Activated CD4-positive, alpha-beta memory T cell treated with anti-CD3 and anti-CD28 coated beads, Interleukin-2, amount 10 ng/mL, durations not matched to agents 7 days and 5 days (primary cell): ENCODE measurements around the gene SLCO4A1. TPM values are rescaled to one million over a fixed set of nuclear protein-coding genes. Genes with fewer than 3 reads are reported as not detected.

Experiments used
- CTCF ChIA-PET: fragments of 350-600 bp; sonication (Branson Sonifier 250); formaldehyde crosslinking; loops from one replicate; lab custom pipeline; 2021; ENCODE audit warnings: antibody characterized with exemption, inconsistent platforms; lab: Charles Lee
- POLR2A ChIA-PET: fragments of 350-600 bp; sonication (Branson Sonifier 250); formaldehyde crosslinking; loops from one replicate; lab custom pipeline; 2021; ENCODE audit warnings: antibody characterized with exemption; lab: Charles Lee
- DNase-seq: peaks from one replicate; pipeline ENCODE4 v3.0.0-alpha.2; 2020
- H3K27ac Mint-ChIP-seq: one replicate; pipeline ENCODE4 v1.8.0; 2021; ENCODE audit warnings: mild to moderate bottlenecking, mixed read lengths
- H3K27me3 Mint-ChIP-seq: one replicate; pipeline ENCODE4 v1.8.0; 2021; ENCODE audit warnings: mixed read lengths
- H3K36me3 Mint-ChIP-seq: one replicate; pipeline ENCODE4 v1.8.0; 2021; ENCODE audit warnings: low read depth, mixed read lengths
- H3K4me1 Mint-ChIP-seq: one replicate; pipeline ENCODE4 v1.8.0; 2021; ENCODE audit warnings: mixed read lengths
- H3K4me3 Mint-ChIP-seq: one replicate; pipeline ENCODE4 v1.8.0; 2021; ENCODE audit warnings: mild to moderate bottlenecking, mixed read lengths
- H3K9me3 Mint-ChIP-seq: one replicate; pipeline ENCODE4 v1.8.0; 2021; ENCODE audit warnings: mixed read lengths
- total RNA-seq, 2 experiments: library from RNA; stranded (reverse); gene quantifications; one replicate each; pipeline ENCODE4 v1.2.3, GENCODE V29; 2021

The SLCO4A1 gene
- total RNA-seq, 2 experiments from 2014 or later = 51.5 to 51.7 TPM

DNA sequence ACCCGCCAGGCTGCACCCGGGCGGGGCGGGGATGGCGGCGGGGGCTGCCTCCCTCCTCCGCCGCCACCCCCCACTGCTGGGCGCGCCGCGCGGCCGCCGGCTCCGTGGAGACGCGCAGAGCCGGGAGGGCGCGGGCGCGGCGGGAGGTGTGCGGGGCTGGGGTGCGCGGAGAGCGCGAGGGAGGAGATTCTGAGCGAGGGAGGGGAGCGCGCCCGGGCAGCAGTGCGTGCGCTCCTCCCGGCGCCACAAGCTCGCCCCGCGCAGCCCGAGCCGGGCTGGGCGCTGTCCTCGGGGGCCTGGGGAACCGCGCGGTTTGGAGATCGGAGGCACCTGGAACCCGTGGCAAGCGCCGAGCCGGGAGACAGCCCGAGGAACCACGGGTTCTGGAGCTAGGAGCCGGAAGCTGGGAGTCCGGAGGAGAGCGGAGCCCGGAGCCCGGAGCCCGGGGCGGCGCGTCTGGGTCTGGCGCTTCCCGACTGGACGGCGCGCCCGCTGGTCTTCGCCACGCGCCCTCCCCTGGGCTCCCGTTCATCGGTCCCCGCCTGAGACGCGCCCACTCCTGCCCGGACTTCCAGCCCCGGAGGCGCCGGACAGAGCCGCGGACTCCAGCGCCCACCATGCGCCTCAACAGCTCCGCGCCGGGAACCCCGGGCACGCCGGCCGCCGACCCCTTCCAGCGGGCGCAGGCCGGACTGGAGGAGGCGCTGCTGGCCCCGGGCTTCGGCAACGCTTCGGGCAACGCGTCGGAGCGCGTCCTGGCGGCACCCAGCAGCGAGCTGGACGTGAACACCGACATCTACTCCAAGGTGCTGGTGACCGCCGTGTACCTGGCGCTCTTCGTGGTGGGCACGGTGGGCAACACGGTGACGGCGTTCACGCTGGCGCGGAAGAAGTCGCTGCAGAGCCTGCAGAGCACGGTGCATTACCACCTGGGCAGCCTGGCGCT lies 66.6 kb downstream of the SLCO4A1 start, which contains the start of gene NTSR1:
Gene NTSR1, plus strand, starts transcription at position 246 of the 946 bp plus-strand sequence. Its CDS starts 372 bp downstream, at position 618.
- ChIA-PET CTCF (interaction anchor here (0.9 kb wide), 1 partner anchor 12 kb away, joined by 3 read pairs; no protein-coding TSS in a partner anchor), POLR2A (no interaction called here)
- no peak for DNase-seq
- Mint-ChIP-seq H3K27ac (no peak within 1 kb of the TSS), H3K27me3 (peaks cover 27% of the 10 kb centered on the region), H3K36me3 (no peaks in the 10 kb centered on the region), H3K9me3 (no peaks in the 10 kb centered on the region), H3K4me3 (no peak within 1 kb of the TSS), H3K4me1 (peaks cover 11% of the 10 kb centered on the region)

DNA sequence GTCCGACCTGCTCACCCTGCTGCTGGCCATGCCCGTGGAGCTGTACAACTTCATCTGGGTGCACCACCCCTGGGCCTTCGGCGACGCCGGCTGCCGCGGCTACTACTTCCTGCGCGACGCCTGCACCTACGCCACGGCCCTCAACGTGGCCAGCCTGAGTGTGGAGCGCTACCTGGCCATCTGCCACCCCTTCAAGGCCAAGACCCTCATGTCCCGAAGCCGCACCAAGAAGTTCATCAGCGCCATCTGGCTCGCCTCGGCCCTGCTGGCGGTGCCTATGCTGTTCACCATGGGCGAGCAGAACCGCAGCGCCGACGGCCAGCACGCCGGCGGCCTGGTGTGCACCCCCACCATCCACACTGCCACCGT lies 67.2 kb downstream of the SLCO4A1 start:
- no peak overlapping the region for H3K4me3 Mint-ChIP-seq
- DNase-seq = no peak
- POLR2A ChIA-PET = no interaction called here
- H3K27ac Mint-ChIP-seq = no peak overlapping the region
- CTCF ChIA-PET = no interaction called here
- H3K27me3 Mint-ChIP-seq = peaks cover 33% of the 10 kb centered on the region
- peaks cover 7% of the 10 kb centered on the region for H3K4me1 Mint-ChIP-seq
- H3K36me3 Mint-ChIP-seq = no peaks in the 10 kb centered on the region
- H3K9me3 Mint-ChIP-seq = no peaks in the 10 kb centered on the region

DNA sequence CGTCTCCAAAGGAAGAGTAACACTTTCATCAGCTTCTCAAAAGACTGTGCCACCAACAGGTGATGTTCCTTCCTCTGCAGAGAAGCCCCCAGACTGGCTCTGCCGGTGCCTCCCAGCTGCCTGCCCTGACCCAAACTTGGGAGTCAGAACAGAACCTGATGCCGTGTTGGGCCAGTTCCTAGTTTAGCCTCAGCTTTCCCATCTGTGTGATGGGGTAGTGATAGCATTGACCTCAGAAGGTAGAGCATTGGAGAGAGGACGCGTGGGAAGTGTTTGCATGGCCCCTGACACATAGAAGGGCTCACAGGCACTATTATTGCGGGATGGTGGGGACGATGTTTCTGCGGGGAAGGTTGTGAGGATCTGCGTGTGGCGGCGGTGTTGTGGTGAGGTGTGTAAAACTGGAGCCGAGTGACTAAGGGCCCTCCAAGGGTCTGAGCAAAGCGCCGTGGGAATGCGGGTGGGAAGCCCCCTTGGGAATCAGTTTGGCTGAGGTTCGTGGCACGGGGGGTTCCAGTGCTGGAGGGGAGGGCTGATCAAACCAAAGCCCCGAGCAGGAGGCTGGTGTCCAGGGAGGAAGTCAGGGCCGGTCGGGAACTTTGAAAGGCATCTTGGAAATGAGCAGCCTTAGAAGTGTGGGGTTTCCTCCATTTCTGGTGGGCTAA lies 68.0 kb downstream of the SLCO4A1 start:
- H3K27me3 Mint-ChIP-seq = peaks cover 39% of the 10 kb centered on the region
- peaks cover 5% of the 10 kb centered on the region for H3K4me1 Mint-ChIP-seq
- H3K9me3 Mint-ChIP-seq = no peaks in the 10 kb centered on the region
- no peak for DNase-seq
- no peak overlapping the region for H3K4me3 Mint-ChIP-seq
- POLR2A ChIA-PET = interaction anchor here (1.3 kb wide), 1 partner anchor 30 kb away, joined by 3 read pairs; no protein-coding TSS in a partner anchor
- CTCF ChIA-PET = no interaction called here
- H3K36me3 Mint-ChIP-seq = no peaks in the 10 kb centered on the region
- no peak overlapping the region for H3K27ac Mint-ChIP-seq

DNA sequence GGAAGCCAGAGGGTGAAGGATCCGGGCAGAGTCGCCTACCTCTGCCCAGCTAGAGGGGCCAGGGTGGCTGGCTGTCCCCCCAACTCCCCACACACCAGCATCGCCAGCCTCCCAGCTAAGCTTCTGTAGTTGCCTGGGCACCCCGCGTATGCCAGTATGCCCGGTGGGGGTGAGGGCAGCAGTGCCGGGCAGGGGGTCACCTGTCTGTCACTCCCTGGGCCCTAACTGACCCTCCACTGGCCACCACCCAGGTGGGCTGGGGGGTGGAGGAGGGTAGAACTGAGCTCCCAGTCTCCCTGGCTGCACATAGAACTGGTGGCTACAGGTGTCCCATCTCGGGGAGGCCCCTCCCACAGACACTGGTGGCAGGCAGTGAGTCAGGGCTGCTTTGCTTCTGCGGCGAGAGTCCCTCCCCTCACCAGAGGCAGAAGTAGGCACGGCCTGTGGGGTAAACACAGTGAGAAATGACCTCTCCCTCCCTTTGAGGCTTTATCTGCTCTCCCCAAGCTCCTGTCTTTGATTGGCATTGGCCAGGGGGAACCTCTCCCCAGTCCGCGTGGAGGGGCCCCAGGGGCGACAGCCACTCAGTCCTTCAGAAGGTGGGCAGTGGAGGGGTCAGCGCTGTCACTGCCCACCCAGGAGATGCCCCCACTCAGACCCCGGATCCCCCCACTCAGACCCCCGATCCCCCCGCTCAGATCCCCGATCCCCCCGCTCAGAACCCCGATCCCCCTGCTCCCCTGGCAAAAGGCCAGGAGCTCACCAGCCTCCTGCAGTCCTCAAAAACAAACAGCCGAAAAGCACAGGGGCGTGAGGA lies 68.8 kb downstream of the SLCO4A1 start:
- peak; percentile 36 for DNase-seq
- H3K36me3 Mint-ChIP-seq = no peaks in the 10 kb centered on the region
- H3K4me1 Mint-ChIP-seq = peaks cover 10% of the 10 kb centered on the region
- no peak overlapping the region for H3K27ac Mint-ChIP-seq
- ChIA-PET CTCF (no interaction called here), POLR2A (interaction anchor here (0.8 to 1.3 kb wide), 2 partner anchors 10 to 29 kb away, joined by 3 read pairs; no protein-coding TSS in a partner anchor)
- no peak overlapping the region for H3K4me3 Mint-ChIP-seq
- H3K9me3 Mint-ChIP-seq = no peaks in the 10 kb centered on the region
- peaks cover 42% of the 10 kb centered on the region for H3K27me3 Mint-ChIP-seq

DNA sequence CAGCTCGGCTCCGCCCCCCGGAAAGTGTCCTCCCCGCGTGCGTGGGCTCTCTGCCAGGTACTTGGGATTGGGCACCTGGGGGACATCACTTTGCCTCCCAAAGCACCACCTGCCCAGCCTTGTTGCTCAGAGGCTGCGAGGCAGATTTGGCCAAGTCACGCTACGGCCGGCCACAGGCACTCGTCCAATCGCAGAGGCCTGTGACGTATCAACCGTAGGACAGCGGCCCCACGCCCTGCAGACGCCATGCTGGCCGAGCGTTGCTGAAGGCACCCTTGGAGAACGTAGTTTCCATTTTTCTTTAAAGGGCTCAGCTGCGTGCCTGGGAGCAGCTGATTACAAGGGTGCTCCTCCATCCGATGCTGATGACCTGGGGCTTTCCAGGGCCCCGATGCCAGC lies 69.4 kb downstream of the SLCO4A1 start:
- Mint-ChIP-seq H3K27ac (no peak overlapping the region), H3K4me1 (peaks cover 16% of the 10 kb centered on the region), H3K4me3 (no peak overlapping the region), H3K27me3 (peaks cover 47% of the 10 kb centered on the region), H3K9me3 (no peaks in the 10 kb centered on the region), H3K36me3 (no peaks in the 10 kb centered on the region)
- ChIA-PET CTCF (no interaction called here), POLR2A (interaction anchor here (0.8 kb wide), 1 partner anchor 11 kb away, joined by 3 read pairs; no protein-coding TSS in a partner anchor)
- no peak for DNase-seq

DNA sequence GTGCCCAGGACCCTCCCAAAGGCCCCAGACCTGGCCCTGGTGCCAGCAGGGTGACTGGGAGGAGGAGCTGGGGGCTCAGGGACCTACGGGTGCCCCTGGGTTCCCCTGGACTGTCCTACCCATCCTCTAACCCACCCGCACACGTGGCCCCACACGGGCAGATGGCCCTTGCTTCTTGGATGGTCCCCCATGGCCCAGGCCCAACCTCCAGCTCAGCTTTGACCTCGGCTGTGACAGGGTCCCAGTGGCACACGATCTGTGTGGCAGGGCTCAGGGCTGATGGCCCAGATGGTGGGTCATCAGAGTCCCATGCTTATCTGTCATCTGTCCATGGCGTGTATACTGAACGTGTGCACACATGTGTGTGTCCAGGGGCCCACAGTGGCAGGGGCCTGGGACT lies 70.3 kb downstream of the SLCO4A1 start:
- Mint-ChIP-seq H3K27ac (no peak overlapping the region), H3K9me3 (no peaks in the 10 kb centered on the region), H3K36me3 (no peaks in the 10 kb centered on the region), H3K27me3 (peaks cover 42% of the 10 kb centered on the region), H3K4me1 (peaks cover 19% of the 10 kb centered on the region), H3K4me3 (no peak overlapping the region)
- ChIA-PET POLR2A (no interaction called here), CTCF (no interaction called here)
- DNase-seq = no peak

DNA sequence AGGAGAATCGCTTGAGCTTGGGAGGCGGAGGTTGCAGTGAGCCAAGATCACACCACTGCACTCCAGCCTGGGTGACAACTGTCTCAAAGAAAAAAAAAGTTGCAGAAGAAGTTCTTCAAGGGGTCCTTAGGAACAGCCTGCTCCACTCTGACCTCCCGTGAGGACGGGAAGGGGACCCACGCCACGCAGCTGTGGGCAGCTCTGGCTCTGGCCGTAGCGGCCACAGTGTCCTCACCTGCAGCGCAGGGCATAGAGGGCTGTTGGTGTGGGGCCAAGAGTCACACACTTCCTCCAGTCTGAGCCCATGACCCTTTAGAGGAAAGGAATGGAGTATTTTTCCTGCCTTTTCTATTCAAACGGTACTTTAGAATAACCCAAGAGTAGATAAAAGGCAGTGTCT lies 71.7 kb downstream of the SLCO4A1 start:
- CTCF ChIA-PET = interaction anchor here (0.8 kb wide), 1 partner anchor 26 kb away, joined by 4 read pairs; no protein-coding TSS in a partner anchor
- peaks cover 18% of the 10 kb centered on the region for H3K4me1 Mint-ChIP-seq
- DNase-seq = no peak
- H3K27ac Mint-ChIP-seq = no peak overlapping the region
- H3K27me3 Mint-ChIP-seq = peaks cover 42% of the 10 kb centered on the region
- no peak overlapping the region for H3K4me3 Mint-ChIP-seq
- no peaks in the 10 kb centered on the region for H3K9me3 Mint-ChIP-seq
- peaks cover under 1% of the 10 kb centered on the region for H3K36me3 Mint-ChIP-seq
- POLR2A ChIA-PET = interaction anchor here (1.4 kb wide), 1 partner anchor 26 kb away, joined by 5 read pairs; no protein-coding TSS in a partner anchor

DNA sequence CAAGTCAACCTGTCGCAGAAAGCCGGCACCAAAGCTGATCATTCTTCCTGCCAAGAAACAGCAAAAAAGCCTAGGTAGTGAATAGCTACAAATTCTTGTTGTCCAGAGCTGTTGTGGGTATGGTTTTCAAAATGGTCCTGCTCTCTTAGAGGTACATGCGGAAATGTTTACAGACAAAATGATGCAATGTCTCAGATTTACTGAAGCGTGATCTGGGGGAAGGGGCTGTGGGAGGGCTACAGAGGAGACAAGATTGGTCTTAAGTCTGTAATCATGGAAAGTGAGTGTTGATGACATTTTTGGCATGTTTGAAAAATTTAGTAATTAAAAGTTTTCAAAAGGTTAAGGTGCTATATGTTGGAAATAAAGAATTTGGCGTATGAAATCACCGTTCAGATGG lies 72.5 kb downstream of the SLCO4A1 start:
- CTCF ChIA-PET = no interaction called here
- peaks cover 8% of the 10 kb centered on the region for H3K36me3 Mint-ChIP-seq
- no peak for DNase-seq
- peaks cover 44% of the 10 kb centered on the region for H3K27me3 Mint-ChIP-seq
- H3K4me3 Mint-ChIP-seq = no peak overlapping the region
- no peak overlapping the region for H3K27ac Mint-ChIP-seq
- H3K9me3 Mint-ChIP-seq = no peaks in the 10 kb centered on the region
- H3K4me1 Mint-ChIP-seq = peaks cover 18% of the 10 kb centered on the region
- POLR2A ChIA-PET = interaction anchor here (1.4 kb wide), 1 partner anchor 25 kb away, joined by 5 read pairs; no protein-coding TSS in a partner anchor

DNA sequence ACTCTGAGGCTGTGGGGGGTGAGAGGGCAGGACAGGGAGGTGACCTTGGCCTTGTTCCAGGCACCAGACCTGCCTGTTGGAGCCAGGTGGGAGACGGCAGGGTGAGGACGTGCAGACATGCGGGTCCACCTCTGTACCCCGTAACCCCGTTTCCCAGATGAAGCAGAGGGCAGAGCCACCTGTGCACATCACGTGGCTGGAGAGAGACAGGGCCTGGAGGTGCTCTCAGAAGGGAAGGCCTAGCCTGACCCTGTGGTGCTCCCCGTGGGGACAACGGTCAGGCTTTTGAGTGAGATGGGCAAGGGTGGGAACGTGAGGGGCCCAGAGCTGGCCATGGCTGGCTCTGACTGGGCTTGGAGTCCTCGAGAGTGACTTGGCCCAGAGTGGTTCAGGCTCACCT lies 72.9 kb downstream of the SLCO4A1 start:
- peaks cover 10% of the 10 kb centered on the region for H3K36me3 Mint-ChIP-seq
- peaks cover under 1% of the 10 kb centered on the region for H3K9me3 Mint-ChIP-seq
- peaks cover 41% of the 10 kb centered on the region for H3K27me3 Mint-ChIP-seq
- POLR2A ChIA-PET = interaction anchor here (1.1 to 1.4 kb wide), 2 partner anchors 9 to 25 kb away, joined by 3 to 5 read pairs; no protein-coding TSS in a partner anchor
- H3K27ac Mint-ChIP-seq = no peak overlapping the region
- H3K4me3 Mint-ChIP-seq = no peak overlapping the region
- DNase-seq = no peak
- H3K4me1 Mint-ChIP-seq = peaks cover 18% of the 10 kb centered on the region
- CTCF ChIA-PET = no interaction called here

DNA sequence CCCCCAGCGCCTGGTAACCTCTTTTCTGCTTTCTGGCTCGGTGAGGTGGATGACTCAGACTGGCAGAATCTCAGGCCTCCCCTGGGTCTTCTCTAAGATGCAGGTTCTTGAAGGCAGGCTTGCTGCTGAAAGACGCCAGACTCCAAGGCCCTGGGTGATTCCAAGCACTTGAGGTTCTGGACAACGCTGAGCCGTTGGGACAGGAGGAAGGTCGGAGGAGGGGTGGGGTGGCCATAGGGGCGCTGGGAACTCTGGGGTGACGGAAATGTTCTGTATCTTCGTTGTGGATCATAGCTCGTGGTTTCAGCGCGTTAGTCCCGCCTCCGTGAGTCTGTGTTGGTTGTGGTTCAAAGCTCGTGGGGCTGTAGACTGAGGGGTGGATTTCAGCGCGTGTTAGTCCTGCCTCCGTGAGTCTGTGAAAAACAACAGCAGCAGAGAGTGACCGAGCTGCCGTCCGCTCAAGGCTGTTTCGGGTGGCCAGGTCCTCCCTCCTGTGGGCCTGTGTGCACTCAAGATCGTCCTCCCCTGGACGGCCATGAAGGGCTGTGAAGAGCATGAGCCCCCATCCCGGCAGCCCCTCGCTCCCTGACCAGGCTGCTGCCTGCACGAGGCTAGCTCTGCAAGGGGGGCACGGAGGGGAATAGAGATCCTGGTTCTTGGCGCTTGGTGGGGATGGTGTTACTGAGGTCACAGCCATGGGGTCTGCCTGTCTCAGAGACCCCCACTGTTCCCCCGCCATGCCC lies 74.1 kb downstream of the SLCO4A1 start:
- POLR2A ChIA-PET = interaction anchor here (1.0 to 1.1 kb wide), 2 partner anchors 11 to 78 kb away, joined by 3 to 5 read pairs; no protein-coding TSS in a partner anchor
- Mint-ChIP-seq H3K36me3 (peaks cover 16% of the 10 kb centered on the region), H3K27me3 (peaks cover 42% of the 10 kb centered on the region)

DNA sequence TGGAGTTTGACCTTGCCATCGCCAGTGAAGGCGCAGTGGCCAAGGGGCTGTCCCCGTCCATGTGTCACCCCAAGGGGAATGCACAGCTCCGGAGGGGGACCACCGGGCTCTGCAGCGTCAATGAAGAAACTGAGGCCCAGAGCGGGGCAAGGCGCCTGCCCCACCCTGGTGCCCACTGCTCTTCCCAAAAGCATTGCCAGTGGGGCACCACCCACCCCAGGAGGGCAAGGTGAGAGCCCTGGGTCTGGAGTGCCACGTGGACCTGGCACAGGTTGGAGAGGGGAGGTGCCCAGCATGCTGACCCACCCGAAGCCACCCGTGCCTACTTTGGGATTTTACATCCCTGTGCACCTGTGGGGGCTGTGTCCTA lies 74.6 kb downstream of the SLCO4A1 start:
- Mint-ChIP-seq H3K36me3 (peaks cover 22% of the 10 kb centered on the region), H3K4me1 (peaks cover 26% of the 10 kb centered on the region), H3K27me3 (peaks cover 48% of the 10 kb centered on the region), H3K9me3 (peaks cover 11% of the 10 kb centered on the region), H3K4me3 (no peak overlapping the region), H3K27ac (no peak overlapping the region)
- CTCF ChIA-PET = interaction anchor here (0.7 to 1.0 kb wide), 2 partner anchors 11 to 12 kb away, joined by 3 read pairs; no protein-coding TSS in a partner anchor
- POLR2A ChIA-PET = interaction anchor here (1.0 kb wide), 1 partner anchor 78 kb away, joined by 5 read pairs; no protein-coding TSS in a partner anchor
- DNase-seq = no peak

More for the DNA sequence above, 74.1 kb downstream of the SLCO4A1 start:
- Mint-ChIP-seq H3K4me3 (peak overlapping the region; percentile 1), H3K4me1 (peaks cover 20% of the 10 kb centered on the region), H3K27ac (peak overlapping the region; percentile 48), H3K9me3 (peaks cover 7% of the 10 kb centered on the region)
- DNase-seq = peak; percentile 39
- CTCF ChIA-PET = interaction anchor here (0.7 to 1.0 kb wide), 2 partner anchors 10 to 12 kb away, joined by 3 read pairs; no protein-coding TSS in a partner anchor
